ENCODE measurements around the gene CYTH2. TPM values are rescaled to one million over a fixed set of nuclear protein-coding genes. Genes with fewer than 3 reads are reported as not detected.
A peak's percentile ranks its signal among the peaks of the same experiment; 100 is the strongest.

The CYTH2 gene
- polyA plus RNA-seq, 1 experiment, result 65.8 TPM

DNA sequence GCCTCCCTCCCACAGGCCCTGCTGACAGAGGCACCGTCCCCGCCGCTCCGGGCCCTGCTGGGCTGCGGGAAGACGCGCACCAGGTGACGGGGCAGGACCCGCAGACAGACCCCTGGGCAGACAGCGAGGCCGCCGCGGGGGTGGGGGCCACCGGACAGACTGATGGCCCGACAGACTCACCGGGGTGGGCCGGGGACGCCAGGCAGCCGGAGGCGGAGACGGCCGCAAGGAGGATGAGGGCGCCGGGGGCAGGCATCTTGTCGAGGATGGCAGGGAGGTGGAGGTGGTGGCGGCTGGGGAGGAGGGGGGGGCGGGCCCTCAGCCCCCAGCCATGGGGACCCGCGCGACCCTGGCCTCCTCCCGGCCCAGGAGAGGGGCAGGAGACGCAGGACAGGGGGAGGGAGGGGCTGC lies 42.2 kb downstream of the CYTH2 start:
- no peak overlapping the region for H3K4me3 ChIP-seq (ENCODE audit: low read depth, low read length)
- DNase-seq (ENCODE audit: low read depth), result no peak
- ChIA-PET CTCF (interaction anchor here (7.8 kb wide), 1 partner anchor 73 kb away, joined by 226 read pairs; no protein-coding TSS in a partner anchor), POLR2A (no interaction called here)
- no peaks in the 10 kb centered on the region for H3K36me3 ChIP-seq (ENCODE audit: control insufficient read depth, insufficient read depth, low read length)
- no peak for TF ChIP-seq CTCF (IDR thresholded peaks at IDR 0.05; ENCODE audit: insufficient read depth, low read depth, low read length)
- H3K27me3 ChIP-seq (ENCODE audit: control insufficient read depth, insufficient read depth, low read length), result peaks cover 21% of the 10 kb centered on the region

DNA sequence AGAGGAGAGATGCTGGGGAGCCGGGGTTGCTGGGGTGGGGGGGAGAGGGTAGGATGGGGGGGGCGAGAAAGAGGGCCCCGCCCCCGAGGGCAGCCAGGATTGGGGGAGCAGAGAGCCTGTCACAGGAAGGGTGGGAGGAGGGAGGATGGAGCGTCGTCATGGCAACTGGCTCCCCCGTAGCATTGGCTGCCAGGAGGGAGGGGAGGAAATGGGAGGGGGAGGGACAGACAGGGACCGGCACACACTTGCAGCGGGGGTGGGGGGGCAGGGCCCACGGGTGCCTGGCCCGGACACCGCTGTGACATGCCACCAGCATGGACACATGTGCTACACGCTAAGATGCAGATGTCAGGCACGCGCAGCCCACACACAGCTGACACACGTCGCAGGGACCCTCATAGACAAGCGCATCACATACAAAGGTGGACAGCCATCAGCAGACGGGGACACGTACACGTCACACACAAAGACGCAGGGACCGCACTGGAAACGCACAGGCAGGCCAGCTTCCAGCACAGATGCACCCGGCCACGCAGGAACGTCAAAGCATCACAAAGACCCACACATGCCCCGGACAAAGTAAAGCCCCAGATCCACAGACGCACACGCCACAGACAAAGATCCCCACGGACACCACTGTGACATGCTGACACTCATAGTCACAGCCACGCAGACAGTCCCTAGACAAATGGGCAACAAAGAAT lies 42.8 kb downstream of the CYTH2 start, which contains the start of gene LMTK3:
Gene LMTK3, minus strand, starts transcription at position 36 of the 704 bp plus-strand sequence. CDS start 259 bp downstream, outside the sequence.
- H3K27me3 ChIP-seq (ENCODE audit: control insufficient read depth, insufficient read depth, low read length), result peaks cover 21% of the 10 kb centered on the region
- POLR2A ChIA-PET, result no interaction called here
- TF ChIP-seq CTCF (IDR thresholded peaks at IDR 0.05; ENCODE audit: insufficient read depth, low read depth, low read length), result no peak
- H3K4me3 ChIP-seq (ENCODE audit: low read depth, low read length), result peak within 1 kb of the TSS; percentile 7; the same call in 1 of the 2 replicates
- DNase-seq (ENCODE audit: low read depth), result no peak
- no peaks in the 10 kb centered on the region for H3K36me3 ChIP-seq (ENCODE audit: control insufficient read depth, insufficient read depth, low read length)
- CTCF ChIA-PET, result interaction anchor here (0.9 kb wide), 1 partner anchor 75 kb away, joined by 3 read pairs; no protein-coding TSS in a partner anchor

- DNase-seq (ENCODE audit: low read depth), result no peak
- TF ChIP-seq CTCF (IDR thresholded peaks at IDR 0.05; ENCODE audit: insufficient read depth, low read depth, low read length), result no peak
- Histone ChIP-seq H3K4me3 (ENCODE audit: low read depth, low read length) (no peak overlapping the region), H3K36me3 (ENCODE audit: control insufficient read depth, insufficient read depth, low read length) (no peaks in the 10 kb centered on the region), H3K27me3 (ENCODE audit: control insufficient read depth, insufficient read depth, low read length) (peaks cover 21% of the 10 kb centered on the region)
- POLR2A ChIA-PET, result no interaction called here
- CTCF ChIA-PET, result interaction anchor here (0.9 to 1.6 kb wide), 2 partner anchors 72 to 74 kb away, joined by 3 to 6 read pairs; no protein-coding TSS in a partner anchor
Measured at GRCh38 chr19:48512504-48513288, 43.5 kb downstream of the CYTH2 start.

GRCh38 chr19:48513289-48514122 lies 44.3 kb downstream of the CYTH2 start:
- H3K4me3 ChIP-seq (ENCODE audit: low read depth, low read length), result peak overlapping the region; percentile 67
- CTCF ChIA-PET, result interaction anchor here (0.6 to 1.6 kb wide), 2 partner anchors 9 to 71 kb away, joined by 3 to 6 read pairs; no protein-coding TSS in a partner anchor
- no peak for TF ChIP-seq CTCF (IDR thresholded peaks at IDR 0.05; ENCODE audit: insufficient read depth, low read depth, low read length)
- POLR2A ChIA-PET, result interaction anchor here (0.6 kb wide), 1 partner anchor 20 kb away, joined by 3 read pairs; no protein-coding TSS in a partner anchor
- H3K36me3 ChIP-seq (ENCODE audit: control insufficient read depth, insufficient read depth, low read length), result no peaks in the 10 kb centered on the region
- peaks cover 21% of the 10 kb centered on the region for H3K27me3 ChIP-seq (ENCODE audit: control insufficient read depth, insufficient read depth, low read length)
- DNase-seq (ENCODE audit: low read depth), result no peak
